Right renal cortex interstitium (tissue), 3 donors: ENCODE data around the gene ARL13B. TPM values are rescaled to one million over a fixed set of nuclear protein-coding genes. Genes with fewer than 3 reads are reported as not detected.
"Not testable (repeated sequence)": the region's sequence is repeated elsewhere in the genome, so short reads cannot be mapped to it uniquely, and the experiment has no call there.

Source experiments
- DNase-seq, 3 donors: peaks; one replicate each; pipeline ENCODE4 v3.0.0-alpha.2; 2013; ENCODE audit warnings: low read depth in 3 of 3, low spot score in 2 of 3
- polyA plus RNA-seq, 3 donors: library from polyadenylated mRNA; unstranded; fragments of 120-200 nt; gene quantifications; one replicate each; pipeline ENCODE4 v1.2.1, GENCODE V29; 2013; ENCODE audit not compliant: insufficient read length in 3 of 3

Gene ARL13B
- polyA plus RNA-seq, 3 donors, result 19.3 to 21.3 (median 21.2) TPM

DNA sequence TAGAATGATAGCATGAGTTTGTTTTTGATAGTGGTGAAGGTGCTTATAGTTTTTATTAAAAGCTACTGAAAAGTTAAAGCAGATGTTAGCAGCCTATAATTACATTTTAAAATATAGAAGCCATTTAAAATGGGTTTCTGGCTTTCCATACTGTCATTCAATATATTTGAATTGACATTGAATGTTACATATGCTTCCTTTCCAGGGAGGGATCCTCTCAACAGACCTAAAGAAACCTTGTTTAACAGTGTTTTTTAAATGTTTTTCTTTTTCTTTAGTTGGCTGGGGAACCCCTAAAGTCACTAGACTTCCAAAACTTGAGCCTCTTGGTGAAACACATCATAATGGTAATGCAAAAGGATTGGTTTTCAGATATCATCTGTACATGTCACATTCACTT lies 70.6 kb downstream of the ARL13B start:
- no peak for DNase-seq

DNA sequence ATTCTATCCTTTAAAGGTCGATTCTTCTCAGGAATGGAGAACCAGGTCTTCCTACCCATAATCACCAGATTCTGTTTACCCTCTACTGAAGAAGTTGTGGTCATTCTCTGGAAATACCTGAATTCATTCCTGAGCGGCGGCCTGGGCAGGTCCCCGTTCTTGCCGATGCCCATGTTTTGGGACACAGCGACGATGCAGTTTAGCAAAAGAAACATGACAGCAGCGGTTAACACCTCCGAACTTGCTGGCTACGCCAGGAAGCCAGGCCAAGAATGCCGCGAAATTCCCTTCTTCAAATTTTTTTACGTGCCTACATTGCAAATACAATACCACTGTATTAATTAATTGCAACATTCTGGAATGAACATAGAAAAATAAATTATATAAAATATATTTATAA lies 81.3 kb downstream of the ARL13B start:
- no peak for DNase-seq

DNA sequence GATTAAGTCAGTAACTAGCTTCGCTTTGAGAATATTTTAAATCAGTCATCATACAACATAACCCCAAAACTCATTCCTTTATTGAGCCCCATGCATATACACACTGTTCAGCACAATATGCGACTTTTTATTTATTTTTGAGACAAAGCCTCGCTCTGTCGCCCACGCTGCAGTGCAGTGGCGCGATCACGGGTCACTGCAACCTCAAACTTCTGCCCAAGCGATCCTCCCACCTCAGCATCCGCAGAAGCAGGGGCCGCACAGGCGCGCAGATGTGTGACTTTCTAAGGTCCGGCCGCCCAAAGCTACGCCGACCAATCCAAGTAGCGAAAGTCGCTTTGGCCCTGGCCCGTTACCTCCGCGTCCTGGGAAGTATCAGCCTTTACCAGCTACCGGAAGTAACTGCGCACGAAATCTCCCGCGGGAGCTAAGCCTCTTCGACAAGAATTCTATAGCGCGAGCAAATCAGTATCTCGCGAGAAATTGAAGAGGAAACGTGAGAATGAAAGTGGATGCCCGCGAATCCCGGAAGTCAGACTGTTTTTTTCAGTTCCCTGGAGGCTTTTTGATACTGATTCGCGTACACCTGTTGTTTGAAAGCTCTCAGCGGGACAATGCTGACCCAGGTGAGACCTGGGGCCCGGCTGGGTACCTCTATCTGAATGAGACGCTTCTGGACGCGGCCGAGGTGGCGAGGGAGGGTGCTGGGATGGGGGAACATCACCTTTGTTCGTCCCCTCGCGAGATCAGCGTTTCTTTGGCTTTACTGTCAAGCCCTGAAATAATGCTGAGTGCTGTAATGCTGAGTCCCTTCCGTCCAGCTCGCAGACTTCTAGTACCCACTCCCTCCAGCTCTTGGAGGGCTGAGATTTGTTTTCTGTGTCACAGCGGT lies 82.8 kb downstream of the ARL13B start, which contains the start of the genes DHFR2 and NSUN3:
DHFR2 (minus strand) TSS at position 404 of the 892 bp plus-strand sequence. CDS start 1,405 bp downstream, outside the sequence.
NSUN3 (plus strand) TSS at position 549 of the 892 bp plus-strand sequence; CDS start at position 615, 66 bp downstream.
- peak; percentile 91 to 95 (median 95) for DNase-seq

DNA sequence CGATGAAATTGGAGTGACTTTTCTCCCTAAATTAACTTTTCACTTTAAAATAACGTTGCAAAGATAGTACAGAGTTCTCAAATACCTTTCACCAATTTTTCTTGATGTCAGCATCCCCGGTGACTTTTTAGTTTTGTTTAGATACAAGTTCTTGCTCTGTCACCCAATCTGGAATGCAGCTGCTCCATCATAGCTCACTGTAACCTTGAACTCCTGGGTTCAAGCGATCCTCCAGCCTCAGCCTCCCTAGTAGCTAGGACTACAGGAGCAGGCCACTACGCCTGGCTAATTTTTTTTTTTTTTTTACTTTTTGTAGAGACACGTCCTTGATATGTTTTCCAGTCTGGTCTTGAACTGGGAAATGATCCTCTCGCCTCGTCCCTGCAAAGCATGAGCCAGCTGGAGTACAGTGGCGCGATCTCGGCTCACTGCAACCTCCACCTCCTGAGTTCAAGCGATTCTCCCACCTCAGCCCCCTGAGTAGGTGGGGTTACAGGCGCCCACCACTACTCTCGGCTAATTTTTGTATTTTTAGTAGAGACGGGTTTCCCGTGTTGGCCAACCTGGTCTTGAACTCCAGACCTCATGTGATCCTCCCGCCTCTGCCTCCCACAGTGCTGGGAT lies 83.7 kb downstream of the ARL13B start:
- no peak for DNase-seq

DNA sequence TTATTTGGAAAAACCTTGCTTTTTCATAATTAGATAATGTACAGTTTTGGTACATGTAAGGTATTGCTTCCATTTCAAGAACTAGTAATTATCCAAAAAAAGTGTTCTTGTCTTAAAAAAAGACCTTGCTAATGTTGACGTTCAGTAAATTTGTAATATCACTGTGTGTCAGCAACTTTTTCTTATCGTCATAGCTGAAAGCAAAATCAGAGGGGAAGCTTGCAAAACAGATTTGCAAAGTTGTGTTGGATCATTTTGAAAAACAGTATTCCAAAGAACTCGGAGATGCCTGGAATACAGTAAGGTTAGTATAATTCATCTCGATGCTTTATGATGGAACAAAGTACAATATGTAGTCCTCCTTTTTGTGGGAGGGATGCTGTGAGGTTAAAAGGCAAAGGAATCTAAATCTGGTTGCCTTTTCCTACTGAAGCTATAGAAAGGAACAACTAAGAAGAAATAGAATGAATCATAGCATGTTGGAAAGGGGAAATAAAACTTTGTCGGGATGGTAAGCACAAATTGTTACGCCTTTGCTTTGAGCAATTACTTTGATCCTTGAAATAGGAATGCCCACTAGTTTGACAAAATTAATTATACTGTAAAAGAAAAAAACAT lies 84.4 kb downstream of the ARL13B start:
- DNase-seq, result no peak

DNA sequence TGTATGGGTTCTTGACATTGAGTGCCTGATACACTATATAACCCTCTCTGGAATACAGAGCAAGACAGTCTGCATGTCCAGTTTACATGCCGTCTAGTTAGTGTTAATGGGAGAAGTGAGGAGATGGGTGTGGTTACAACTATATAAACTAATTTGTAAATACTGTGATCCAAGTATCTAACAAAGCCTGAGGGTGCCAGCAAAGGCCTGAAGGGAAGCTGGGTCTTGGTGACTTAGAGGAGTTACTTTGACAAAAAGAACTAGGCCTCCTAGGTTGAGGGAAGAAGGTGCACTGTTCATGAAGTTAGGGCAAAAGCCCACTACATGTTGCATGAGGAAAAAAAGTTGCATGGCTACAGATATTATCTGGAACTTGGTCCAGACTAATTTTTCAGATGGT lies 85.2 kb downstream of the ARL13B start:
- DNase-seq, result no peak

DNA sequence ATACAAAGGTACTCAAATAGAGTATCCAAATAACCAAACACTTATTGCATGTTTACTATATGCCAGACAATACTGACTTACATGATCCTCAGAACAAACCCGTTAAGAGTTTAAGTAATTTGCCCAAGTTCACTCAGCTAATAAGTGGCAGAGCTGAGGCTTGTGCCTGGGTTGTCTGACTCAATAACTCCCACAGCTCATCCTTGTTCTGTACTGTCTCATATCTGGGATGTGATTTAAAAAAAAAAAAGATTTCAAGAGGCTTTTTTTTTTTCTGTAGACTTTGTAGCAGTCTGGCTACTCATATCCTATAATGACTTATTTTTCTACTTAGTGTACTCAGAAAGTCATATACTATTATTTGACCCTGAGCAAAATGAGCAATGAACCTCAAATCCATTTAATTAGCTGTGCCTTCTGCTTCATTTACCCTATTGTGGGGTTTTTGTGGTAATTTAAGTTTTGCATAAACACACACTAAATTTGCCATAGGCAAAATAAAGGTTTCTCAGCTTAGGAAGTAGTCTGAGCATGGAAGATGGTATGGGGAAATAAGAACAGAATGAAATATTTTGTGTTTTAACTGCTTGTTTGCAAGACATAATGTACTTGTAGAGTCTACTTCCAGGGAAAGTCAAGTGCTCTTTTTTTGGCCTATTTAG lies 86.0 kb downstream of the ARL13B start:
- DNase-seq, result no peak

DNA sequence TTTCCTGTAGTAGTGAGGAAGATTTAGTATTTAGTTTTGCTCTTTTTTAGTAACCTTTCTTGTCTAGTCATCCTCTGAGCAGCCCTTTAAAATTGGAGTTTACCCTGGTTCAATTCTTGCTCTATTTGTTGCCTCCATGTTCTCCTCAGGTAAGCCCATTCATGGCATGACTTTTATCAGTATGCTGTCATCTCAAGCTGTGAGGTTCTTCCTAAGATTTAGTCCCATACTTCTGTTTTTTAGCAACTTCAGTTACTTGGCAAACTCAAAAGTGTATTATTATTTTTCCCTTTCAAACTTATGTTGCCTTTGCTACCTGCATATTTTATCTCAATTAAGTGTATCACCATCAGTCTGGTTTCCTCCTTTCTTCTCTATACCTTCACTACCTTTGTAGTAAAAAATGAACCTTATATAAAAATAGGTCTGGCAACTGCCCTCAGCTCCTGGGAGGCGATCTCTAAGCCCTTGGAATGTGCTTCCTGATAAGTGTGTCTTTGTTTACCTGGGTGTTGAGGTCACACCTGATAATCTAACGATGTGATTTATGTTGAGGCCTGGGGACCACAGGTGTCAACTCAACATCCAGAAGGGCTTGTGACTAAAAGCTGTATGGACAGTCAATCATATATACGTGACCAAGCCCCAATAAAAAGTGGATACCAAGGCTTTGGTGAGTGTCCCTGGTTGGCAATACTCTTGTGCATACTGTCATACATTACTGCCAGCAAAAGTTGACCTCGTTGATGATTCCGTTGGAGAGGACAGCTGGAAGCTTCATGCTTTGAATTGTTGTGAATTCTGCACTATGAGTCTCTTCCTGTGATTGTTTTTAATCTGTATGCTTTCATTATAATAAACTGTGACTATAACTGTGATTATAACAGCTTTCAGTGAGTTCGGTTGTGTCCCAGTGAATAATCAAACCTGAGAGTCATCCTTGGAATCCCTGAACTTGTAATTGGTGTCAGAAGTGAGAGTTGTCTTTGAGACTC lies 86.8 kb downstream of the ARL13B start:
- no peak for DNase-seq

DNA sequence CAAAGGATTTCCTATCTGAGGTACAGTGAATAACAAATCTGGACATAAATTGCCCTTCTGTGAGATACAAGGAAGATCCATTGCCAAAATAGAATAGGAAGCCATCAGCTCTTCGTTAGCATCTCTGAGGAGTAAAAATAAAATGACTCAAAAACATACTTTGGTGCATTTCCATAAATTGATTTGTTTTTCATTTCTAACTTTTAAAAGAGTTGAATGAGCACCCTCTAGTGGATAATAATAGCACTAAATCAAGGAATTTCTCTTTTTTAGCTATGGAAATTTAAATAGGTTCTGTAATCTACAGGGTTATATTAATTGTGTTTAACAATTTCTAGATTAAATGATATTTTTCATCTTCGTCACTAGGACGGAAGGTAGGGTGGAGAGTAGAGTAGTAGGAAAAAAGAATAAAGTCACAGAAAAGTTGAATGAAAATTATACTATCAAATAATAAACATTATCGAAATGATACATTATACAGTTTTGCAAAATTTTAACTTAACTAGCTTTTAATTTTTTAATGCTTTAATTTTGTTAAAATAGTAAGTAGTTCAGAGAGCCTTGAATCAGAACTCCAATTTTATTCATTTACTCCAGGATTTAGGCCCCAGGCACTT lies 89.3 kb downstream of the ARL13B start:
- DNase-seq, result no peak

DNA sequence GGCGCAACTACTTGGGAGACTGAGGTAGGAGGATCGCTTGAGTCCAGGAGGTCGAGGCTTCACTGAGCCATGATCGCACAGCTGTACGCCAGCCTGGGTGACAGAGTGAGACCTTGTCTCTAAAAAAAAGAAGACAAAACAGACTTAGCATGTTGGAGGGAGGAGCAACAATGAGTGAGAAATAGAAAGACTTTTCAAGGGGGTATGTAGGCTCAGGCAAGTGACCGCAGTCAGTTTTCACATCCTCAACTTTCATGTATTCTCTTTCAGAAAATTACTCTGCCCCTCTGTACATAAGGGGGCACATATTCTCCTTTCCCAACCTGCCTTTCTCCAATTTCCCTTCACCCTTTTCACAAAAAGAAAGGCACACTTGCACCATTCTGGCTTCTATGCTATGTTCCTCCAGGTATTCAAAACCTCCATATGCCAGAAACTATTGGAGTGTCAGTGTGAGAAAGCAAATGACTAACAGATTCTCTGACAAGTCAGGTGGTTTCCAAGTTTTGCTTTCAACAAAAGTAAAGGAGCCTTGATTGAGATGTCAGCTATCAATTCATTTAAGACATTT lies 90.5 kb downstream of the ARL13B start:
- DNase-seq, result no peak

DNA sequence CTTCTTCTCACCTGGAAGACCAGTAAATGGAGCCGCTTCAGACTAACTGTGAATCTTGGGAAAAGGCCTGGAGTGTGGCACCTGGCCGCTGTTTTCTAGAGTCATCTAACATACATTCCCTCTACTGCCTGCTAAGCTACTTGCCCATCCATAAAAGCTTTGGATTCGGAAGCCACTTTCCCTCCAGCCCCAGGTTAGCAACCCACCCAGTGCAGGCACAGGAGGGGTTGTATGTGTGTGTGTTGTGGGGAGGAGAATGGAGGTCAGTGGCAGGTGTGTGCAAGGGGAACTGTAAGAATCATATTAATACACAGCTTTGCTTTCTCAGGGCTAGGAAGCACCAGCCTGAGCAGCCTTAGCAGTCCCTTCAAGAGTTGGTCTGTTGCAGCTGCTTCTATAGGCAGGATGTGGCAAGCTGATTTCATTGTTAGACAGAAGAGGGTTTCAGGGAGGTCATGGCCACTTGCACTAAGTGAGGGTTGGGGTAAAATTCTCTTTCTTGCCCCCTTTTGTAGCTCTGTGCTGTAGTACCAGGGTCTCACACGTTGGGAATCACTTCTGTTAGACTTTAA lies 91.8 kb downstream of the ARL13B start:
- DNase-seq, result no peak

DNA sequence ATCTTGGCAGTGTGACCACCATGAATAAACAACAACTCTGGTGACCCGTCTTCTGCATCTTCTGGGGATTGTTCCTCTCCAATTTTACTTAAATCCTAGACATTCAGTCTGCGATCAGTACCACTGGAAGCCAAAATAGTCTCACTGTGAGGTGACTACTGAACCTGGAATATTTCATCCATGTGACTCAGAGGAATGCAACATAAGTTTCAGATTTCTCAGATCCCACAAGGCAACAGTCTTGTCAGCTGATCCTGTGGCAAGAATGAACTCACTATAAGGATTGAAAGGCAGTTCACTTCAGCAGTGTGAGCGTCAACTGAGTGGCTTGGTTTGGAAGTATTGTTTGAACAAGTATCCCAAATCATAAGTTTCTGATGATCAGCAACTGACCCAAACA lies 96.1 kb downstream of the ARL13B start:
- DNase-seq, result no peak

DNA sequence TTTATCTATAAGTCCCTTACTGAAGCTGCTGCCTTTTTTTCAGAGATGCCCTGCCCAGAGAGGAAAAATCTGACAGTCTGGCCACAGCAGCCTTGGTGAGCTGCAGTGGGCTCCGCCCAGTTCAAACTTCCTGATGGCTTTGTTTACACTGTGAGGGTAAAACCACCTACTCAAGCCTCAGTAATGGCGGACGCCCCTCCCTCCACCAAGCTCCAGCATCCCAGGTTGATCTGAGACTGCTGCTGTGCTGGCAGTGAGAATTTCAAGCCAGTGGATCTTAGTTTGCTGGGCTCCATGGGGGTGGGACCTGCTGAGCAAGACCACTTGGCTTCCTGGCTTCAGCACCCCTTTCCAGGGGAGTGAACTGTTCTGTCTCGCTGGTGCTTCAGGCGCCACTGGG lies 100.6 kb downstream of the ARL13B start:
- not testable (repeated sequence) for DNase-seq

DNA sequence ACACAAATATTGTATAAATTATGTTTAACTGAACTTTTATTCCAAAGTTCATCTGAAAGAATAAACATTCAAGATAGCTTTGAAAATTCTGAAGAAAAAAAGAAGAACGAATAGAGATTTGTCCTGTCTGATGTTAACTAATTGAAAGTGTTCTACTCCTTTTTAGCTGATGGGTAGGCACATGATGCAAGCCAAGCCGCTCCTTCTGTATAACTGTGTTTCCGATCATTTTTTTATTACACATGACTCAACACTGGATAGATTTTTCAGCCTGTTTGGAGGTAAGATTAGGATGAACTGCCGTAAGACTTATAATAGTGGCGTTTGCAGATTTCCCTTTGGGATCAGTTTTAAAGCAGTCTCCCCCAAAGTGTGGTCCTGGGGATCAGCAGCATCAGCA lies 101.9 kb downstream of the ARL13B start:
- DNase-seq, result no peak

DNA sequence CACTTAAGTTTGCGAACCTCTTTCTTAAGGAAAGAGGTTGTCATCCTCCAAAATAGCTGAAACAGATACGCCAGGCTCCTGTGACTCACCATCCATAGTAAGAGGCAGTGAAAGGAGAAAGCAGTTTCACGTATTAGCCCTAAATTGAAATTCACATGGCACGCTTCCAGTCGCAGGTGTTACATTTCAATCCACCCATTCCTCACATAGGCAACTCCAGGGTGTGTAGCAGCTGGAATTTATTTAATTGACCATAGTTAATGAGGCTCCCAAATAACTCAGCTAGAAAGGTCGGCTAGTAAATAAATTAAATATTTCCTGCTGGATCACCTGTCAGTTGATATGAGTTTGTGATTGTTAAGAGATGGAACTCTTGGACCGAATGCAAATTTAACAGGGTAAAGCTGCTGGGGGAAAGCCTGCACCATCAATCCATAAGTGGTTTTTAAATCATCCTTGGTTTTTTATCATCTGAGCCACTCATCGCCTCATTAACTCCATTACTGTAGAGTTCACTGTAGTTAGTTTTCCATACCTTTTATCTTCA lies 102.5 kb downstream of the ARL13B start:
- DNase-seq, result peak in 1 of 3 donors; percentile 10

DNA sequence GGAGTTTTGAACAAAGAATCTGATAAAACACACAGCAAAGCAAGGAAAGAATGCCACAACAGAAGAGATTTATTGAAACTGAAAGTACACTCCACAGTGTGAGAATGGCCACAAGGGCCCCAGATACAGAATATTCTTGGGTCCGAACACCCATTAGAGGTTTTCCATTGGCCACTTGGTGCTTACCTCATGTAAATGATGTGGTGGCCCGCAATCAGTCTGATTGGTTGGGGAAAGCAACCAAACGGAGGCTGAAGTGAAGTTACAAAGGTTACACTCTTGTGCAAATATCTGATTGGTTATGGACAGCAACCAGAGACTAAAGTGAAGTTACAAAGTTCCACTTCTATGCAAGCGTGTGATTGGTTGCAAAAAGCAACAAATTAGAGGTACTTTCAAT lies 103.3 kb downstream of the ARL13B start:
- no peak for DNase-seq

DNA sequence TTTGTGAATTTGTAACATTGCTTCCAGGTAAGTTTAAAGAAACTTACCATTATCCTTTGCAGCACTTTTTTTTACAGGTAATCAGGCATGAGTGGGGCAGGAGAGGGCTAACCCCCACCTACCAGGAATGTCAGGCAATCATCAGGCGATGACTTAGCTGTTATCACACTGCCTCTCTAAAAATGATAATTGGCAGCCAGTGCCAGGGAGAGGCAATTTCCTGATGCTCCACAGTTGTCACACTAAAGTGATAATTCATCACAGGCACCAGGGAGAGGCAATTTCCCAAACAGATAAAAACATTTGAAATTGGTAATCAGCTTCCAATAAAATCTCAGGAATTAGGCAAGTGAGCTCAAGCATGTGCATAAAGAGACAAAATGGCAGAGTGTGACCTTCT lies 109.2 kb downstream of the ARL13B start:
- DNase-seq, result no peak

DNA sequence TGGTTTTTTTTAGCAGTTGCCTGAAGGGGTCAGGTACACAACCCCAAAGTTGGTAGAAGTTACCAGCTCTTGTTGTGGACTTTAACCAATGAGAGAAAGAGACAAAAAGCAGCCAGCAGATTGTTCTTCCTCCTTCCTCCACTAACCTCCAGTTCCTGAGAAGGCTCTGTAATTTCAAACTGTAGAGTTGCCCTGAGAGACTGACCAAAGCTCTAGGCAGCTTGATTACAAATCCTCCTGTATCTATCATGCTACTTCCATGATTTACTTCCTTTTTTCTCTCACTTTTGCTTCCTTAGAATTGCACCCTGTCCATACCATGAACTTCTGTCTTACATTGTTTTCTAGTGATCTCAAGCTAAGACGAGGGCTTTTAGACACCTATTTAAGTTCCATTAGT lies 112.1 kb downstream of the ARL13B start:
- no peak for DNase-seq
